ENCODE data around the gene NUP205.

GRCh38 chr7:135665042-135665441 lies 107.3 kb downstream of the NUP205 start:
- TF ChIP-seq POLR2A (IDR thresholded peaks at IDR 0.05), result no peak
- TF ChIP-seq, protein P1, sequence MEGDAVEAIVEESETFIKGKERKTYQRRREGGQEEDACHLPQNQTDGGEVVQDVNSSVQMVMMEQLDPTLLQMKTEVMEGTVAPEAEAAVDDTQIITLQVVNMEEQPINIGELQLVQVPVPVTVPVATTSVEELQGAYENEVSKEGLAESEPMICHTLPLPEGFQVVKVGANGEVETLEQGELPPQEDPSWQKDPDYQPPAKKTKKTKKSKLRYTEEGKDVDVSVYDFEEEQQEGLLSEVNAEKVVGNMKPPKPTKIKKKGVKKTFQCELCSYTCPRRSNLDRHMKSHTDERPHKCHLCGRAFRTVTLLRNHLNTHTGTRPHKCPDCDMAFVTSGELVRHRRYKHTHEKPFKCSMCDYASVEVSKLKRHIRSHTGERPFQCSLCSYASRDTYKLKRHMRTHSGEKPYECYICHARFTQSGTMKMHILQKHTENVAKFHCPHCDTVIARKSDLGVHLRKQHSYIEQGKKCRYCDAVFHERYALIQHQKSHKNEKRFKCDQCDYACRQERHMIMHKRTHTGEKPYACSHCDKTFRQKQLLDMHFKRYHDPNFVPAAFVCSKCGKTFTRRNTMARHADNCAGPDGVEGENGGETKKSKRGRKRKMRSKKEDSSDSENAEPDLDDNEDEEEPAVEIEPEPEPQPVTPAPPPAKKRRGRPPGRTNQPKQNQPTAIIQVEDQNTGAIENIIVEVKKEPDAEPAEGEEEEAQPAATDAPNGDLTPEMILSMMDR (IDR thresholded peaks at IDR 0.05), result no peak

Measured in heart left ventricle (tissue), 13 donors.